ENCODE data around the gene COG3.

Gene COG3

DNA sequence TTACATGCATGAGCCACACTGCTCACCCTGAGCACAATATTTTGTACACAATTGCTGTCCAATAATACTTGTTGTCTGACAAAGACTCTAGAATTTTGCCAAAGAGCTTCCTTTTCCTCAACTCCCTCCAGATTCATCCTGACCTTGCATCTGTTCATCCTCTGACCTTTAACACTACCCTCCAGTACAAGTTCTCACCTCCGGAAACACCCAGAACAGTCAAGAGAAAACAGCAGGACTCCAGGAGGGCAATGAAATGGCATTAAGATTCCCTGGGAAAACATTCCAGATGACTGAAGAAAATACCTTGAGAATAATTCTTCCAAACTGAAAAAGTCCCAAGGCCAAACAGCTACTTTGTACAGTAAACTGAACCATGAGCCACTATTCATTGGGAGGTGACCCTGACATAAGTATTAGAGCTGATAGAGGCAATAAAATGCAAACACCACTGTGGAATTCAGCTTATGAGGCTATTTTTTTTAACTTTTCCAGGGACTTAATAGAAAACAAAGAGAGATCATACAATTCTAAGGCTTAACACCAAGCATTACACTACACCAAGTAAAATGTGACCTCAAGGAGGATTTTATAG lies 15.7 kb upstream of the COG3 start:
- no peak for DNase-seq

DNA sequence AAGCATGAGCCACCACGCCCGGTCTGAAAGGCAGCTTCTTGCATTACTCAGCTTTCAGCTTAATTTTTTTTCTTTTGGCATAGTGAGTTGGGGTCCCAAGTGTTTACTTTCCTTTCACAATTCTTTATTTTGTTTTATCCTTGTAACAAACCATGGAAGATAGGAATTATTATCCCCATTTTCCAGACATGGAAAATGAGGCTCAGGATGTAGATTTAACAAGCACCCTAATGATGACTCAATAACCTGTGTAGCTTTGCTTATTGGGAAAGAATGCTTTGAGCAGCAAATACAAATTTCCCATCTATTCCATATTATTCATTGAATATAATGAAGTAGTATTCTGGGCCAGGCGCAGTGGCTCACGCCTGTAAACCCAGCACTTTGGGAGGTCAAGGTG lies 13.5 kb upstream of the COG3 start:
- no peak for DNase-seq

DNA sequence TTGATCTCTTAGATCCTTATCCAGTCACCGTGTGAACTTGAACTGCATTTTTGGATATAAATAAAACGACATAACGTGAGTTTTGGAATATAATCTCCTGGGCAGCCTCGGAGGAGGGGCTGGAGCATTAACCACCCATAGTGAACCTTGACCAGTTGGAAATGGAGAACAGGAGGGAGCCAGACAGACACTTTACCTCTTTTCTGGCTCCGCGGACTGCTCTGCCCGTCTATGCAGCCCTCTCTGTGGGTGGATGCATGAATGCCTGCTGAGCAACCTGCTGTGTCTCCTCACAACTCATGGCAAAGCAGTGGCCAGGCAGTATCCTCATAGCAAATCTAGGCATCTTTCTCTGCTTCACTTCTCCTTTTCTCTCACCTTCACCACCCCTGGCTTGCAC lies 10.5 kb upstream of the COG3 start:
- no peak for DNase-seq

DNA sequence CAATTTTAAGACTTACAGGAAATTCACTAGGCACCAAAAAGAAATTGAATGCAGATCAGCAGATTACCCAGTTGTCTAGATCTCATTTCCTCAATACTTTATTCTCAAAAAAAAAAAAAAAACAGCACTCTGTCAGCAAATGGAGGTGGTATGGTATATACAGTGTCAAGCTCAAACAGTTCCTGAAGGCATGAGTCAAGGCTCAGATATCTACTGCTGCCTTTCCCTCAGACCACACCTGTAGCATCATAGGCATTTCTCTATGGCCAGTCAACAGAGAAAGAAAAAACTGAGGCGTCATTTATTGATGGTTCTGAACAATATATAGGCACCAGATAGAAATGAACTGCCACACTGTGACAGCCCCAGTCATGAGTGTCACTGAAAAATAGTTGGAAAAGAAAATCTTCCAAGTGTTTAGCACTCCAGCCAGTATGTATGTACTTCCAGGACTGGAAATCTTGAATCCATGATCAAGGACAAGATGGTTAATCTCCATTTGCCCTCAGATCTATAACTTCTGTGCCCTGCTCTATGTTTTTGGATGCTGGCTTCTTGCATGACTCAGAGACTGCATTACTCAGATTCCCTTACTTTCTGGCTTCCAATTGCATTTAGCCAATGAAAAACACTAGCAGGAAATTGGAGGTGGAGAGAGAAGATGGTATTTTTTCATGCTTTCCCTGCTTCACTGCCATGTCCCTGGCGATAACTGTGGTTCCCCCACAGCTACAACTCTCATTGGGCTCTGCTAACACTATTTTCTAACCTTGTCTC lies 8.4 kb upstream of the COG3 start:
- no peak for DNase-seq

DNA sequence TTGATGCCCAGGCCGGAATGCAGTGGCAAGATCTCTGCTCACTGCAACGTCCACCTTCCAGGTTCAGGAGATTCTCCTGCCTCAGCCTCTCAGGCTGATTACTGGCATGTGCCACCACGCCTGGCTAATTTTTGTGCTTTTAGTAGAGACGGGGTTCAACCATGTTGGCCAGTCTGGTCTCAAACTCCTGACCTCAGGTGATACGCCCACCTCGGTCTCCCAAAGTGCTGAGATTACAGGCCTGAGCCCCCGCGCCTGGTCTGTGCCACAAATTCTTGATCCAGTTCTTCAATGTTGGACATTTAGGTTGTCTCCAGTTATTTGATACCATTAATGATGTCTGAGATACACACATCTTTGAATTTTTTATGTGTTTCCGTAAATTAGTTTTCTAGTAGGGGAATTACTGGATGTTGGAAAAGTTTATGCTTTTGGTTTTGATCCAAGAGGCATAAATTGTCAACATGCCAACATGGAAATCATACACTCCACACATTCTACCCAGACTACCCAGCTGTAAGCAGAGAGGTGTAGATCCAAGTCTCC lies 525 bp upstream of the COG3 start:
- DNase-seq: no peak

DNA sequence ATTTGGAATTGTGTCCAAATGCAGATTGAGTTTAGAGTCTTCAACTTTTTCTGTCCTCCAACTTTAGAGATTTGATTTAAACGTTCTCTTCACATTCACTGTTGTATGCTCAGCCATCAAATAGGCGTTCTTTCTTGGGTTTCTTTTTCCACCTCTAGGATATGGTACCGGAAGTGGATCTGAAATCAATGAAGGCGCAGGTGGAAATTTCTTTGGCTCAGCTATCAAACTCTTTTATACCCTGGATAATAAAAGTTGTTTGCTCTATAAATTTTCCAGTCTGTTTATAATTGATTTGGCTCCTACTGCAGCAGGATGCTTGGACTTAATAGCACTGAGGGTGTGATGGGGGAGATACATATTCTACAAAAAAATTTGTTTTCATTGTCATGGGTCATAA lies 1.6 kb downstream of the COG3 start:
- DNase-seq: no peak

DNA sequence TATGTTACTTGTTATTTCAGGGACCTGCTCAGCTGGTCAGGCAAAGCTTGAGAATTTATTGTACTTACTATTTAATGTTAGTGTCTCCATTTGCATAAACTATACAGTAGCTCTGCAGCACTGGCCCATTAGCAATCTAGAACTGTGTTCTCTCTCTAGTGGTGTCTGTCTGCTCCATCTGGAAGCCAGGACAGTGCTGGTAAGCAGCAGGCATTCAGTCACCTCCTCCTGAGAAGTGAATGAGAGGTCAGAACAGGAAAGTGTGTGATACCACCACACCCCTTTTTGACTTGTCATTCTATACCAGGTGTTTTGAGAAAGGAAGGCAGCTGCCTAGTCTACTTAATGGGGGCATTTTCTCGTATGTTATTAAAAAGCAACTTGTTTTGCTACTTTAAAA lies 3.9 kb downstream of the COG3 start:
- DNase-seq: no peak

DNA sequence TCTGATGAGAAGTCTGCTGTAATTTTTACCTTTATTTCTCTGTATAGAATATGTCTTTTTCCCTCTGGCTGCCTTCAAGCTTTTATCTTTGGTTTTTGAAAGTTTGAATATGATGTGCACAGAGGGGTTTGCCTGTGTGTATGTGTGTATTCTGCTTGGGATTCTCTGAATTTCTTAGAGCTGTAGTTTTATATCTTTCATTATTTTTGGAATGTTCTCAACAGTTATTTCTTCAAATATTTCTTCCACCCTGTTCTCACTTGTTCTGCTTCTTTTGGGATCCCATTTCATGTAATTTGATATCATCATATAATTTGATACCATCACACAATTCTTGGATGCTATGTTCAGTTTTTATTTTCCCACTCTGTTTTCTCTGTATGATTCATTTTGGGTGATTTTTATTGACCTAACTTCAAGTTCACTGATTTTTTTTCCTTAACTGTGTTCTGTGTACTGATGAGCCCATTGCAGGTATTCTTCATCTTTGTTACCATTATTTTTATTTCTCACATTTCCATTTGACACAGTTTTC lies 7.5 kb downstream of the COG3 start:
- DNase-seq: no peak

DNA sequence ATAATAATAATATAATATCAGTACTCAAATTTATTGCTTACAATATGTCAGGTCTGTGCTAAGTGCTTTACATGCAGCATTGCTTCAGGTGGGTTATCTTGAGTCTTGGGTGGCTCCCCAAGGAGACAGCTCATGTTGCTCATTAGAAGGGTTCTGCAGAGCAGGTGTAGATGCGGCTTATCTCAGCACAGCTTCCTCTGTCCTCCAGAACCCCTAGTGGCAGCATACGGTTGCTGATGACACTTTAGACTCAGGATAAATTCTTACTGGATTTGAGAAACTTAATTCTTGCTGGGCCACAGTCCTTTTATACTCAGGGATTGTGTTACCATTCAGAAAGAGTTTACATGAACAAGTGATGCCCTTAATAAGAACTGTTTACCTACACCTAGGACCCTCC lies 8.9 kb downstream of the COG3 start:
- no peak for DNase-seq

DNA sequence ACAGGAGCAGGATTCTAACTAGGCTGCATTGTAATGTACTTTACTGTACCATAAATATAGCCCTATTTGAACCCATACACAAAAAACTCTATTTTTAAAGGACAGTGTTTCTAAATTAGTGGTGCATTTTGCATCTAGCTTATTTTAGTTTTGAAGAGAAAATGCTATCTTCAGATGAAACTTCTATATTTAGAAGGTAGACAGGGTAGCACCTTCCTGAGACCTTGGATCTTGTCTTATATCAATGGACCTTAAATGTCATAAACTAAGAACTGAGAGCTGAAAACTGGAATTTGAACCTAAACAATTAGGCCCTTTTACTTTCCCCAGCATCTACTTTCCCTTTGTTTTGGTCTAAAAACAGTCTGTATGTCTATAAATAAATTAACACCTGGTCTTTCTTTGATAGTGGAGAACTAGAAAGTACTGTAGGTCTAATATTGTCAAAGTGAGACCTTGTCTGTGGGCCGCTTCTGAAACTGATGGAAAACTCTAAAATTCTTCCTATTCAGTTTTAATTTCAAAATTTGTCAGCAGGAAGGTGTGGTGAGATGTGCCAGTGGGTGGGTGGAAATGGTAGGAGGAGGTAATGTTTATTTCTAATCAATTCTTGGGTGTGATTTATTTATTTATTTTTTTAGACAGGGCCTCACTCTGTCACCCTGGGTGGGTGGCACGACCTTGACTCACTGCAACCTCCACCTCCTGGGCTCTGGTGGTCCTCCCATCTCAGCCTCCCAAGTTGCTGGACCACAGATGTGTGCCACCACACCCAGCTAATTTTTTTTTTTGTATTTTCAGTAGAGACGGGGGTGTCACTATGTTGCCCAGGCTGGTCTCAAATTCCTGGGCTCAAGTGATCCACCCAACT lies 10.1 kb downstream of the COG3 start:
- DNase-seq: no peak

DNA sequence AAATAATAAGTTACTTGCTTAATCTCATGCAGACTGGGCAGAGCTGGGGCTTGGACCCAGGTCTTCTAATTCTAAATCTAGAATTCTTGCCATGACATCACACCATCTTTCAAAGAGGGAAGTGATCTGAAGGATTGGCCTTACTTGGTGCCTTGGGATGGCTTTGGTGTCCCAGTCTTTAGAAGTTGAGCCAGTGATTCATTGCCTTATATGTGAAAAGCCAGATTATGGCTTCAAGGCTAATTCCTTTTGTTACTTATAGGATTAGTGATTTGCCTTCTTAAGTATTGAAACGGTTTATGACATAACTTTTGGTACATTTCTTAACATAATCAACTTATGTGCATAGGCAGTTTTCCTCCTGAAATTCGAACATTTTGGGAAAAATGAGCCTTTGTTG lies 14.9 kb downstream of the COG3 start:
- DNase-seq: no peak

DNA sequence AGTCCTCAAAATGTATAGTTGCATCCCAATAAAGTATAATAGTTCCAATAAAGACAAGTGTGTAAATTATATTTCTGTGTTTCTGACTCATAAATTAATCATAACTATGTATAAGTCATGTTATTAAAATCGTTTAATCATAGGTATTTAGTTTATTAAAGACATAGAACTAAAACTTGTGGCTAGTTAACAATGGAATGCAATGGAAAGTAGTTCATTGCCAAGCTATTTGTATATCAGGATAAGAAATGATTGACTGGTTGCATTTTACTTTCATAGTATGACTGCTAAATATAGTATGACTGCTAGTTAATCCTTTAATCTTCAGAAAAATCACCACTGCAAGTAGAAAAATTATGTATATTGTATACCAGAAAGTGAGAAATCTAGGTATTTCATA lies 16.9 kb downstream of the COG3 start:
- DNase-seq: no peak

DNA sequence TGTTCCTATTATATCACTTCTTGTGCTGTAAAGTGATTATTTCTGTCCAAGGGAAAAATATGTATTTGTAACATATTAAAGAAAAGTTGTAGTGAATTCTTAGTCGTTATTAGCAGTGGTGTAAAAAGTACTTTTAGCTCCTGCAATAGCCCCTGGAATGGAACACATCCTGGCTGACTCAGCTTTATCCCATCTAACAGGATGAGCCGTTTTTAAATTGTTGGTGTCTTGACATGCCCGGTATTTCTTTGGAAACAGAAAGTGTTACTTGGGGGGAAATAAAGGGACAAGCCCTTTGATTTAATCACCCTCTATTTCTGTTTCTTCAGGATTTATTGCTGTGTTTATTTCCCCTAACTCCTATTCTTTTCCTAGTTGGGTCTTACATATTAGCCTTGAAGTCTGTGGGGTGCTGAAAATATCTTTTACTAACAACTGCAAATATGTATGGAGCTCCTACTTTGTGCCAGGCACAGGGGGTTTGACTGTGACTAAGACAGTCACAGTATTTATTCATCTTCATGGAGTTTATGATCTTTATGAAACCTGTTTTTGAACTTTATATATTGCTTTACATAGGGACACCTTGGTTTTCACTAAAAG lies 17.9 kb downstream of the COG3 start:
- DNase-seq: no peak

DNA sequence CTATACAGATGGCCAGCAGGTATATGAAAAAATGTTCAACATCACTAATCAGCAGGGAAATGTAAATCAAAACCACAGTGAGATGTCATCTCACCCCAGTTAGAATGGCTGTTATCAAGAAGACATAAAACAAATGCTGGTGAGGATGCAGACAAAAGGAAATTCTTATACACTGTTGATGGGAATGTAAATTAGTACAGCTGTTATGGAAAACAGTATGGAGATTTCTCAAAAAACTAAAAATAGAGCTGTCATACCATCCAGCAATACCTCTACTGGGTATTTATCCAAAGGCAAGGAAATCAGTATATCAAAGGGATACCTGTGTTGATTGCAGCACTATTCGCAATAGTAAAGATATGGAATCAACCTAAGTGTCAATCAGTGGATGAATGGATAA lies 22.9 kb downstream of the COG3 start:
- DNase-seq: no peak

DNA sequence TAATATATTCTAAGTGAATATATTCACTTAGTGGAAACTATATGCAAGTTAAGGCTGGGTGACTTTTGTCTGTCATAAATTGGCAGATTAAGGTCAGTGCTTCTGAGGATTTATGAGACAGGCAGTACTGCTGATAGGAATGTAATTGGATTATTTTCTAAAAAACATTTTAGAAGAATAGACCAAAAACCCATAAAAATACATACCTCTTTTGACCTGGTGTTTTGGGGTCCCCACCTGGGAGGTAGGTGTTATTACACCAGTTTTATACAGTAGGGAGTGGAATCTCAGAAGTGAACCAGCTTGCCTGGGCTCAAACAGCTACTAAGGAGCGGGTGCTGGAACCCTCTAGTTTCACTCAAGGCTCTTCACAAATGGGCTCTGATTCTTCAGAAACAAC lies 25.3 kb downstream of the COG3 start:
- no peak for DNase-seq

DNA sequence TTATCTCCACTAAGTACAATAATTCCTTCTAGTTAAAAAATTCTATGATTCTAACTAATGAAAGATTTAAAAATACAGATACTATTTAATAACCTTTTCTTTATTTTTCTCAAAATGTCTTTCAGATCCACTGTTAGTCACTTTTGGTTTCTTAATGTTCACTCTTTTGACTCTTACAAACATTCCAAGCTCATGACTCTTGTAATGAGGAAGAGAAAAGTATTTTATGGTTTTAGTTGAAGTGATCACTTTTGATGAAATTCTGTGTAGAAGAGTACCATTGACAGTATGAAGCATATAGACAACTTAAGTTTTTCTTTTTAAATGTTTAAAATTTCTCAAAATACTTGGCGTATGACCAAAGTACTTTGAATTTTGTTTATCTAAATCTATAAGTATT lies 27.8 kb downstream of the COG3 start:
- DNase-seq: no peak

DNA sequence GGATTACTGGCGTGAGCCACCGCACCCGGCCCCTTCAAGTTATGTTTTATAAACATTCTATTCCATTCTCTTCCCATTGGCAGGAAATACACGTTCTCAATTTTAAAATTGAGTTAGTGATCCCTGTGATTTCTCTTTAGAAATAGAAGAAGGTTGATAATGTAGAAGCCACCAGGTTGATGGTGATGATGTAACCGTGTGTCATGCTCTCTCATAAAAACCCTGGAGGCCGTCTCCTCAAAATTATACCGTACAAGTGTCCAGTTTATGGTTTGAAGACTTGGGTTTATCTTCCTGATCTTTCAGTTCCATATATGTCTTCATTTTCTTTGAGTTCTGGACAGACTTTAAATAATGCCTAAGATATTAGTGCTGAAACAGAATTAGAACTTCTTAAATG lies 32.2 kb downstream of the COG3 start:
- DNase-seq: no peak

DNA sequence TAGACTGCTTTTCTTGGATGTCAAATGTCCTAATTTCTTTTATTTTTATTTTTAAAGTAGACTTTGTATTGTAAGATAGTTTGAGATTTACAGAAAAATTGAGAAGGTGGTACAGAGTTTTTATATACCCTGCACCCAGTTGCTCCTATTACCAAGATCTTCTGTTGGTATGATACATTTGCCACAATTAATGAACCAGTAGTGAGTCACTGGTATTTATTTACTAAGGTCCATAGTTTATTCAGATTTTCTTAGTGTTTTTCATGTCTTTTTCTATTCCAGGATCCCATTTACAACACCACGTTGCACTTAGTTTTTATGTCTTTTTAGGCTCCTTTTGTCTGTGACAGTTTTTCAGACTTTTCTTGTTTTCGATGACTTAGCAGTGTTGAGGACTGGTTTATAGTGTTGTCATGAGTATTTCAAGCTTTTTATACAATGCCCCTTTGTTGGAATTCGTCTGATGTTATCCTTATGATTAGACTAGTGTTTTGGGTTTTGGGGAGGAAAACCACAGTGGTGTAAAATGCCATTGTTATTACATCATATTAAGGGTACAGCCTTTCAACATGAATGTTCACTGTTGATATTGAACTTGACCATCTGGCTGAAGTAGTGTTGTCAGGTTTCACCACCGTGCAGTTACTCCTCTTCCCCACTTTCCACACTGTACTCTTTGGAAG lies 35.9 kb downstream of the COG3 start:
- no peak for DNase-seq

DNA sequence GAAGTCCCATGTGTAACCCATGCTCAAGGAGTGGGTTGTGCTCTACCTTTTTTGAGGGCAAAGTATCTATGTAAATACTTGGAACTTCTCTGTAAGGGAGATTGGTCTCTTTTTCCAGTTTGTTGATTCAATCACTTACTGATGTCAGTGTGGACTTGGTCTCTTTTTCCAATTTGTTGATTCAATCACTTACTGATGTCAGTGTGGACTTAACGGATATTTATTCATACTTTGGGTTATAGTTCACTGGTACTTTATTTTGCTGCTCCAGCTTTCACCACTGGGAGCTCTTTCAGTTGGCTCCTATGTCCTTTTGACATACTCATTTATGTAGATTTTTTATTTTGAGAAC lies 36.4 kb downstream of the COG3 start:
- DNase-seq: no peak

DNA sequence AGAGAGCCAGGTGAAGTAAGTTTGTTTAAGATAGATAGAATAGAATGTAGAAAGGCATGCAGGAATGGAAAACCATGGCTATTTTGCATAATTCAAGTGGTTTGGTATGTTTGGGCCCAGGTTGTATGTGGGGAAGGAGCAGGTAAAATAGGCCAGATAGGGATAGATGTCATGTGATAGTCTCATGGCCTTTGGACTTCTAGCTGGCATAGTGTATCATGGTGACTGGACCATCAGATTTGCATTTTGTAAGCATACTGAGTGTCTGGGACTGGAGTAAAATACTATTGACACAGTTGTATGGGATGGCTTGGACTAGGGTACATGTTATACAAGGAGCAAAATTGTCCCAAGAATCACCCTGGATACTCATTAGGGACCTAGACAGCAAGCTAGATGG lies 38.9 kb downstream of the COG3 start:
- no peak for DNase-seq

DNA sequence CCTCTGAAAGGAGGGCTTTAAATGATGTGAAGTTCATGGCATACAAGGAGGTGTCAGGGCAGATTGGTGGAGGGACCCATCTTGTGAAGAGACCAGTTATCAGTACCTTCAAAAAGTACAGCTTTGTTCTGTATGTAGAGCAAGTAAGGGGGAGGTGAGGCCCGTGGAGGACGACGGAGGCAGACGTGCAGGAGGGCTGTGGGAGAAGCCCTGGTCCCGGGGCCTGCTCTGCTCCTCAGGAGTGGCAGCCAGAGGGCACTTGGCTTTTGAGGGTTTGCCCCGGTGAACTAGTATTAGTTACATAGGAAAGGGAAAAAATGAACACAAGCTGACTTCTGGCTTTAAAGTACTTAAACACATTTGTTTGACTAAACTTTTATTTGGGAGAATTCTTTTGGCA lies 42.1 kb downstream of the COG3 start:
- no peak for DNase-seq

DNA sequence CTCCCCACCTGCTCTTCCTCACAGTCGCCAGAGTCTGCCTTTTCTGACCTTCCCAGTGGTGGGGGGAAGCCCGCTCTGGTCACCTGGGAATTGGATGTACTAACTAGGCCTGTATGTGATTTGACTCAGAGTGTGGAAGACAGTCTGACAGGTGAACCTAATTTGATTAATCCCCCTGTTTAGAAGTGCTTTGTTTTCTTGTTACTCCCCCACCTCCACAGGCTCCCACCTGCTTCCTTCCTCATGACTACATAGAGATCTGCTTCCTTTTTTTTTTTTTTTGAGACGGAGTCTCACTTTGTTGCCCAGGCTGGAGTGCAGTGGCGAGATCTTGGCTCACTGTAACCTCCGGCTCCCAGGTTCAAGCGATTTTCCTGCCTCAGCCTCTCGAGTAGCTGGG lies 44.0 kb downstream of the COG3 start:
- no peak for DNase-seq

DNA sequence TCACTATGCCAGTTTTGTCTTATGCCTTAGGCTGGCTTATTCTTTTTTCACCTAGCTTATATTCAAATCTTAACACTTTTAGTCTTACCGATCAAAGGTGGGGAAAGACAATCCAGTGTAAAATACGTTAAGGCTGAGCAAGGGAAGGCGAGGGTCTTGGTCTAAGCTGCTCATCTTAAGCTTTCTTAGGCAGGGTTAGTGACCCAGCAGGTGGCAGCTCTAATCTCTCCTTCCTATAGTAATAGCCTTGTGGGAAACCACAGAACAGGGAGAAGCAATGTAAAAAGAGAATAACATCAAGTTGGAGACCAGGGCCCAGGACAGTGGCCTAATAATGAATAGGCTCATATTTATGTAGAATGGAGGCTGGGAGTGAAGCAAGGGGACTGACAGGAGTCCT lies 45.9 kb downstream of the COG3 start:
- no peak for DNase-seq
